ENCODE measurements around the gene FMN2. TPM values are rescaled to one million over a fixed set of nuclear protein-coding genes. Genes with fewer than 3 reads are reported as not detected.

FMN2 gene
- total and polyA plus RNA-seq, 2 donors (not counting 1 experiment from before 2014, with no cell fraction given), result 8.0 to 13.7 TPM

- Histone ChIP-seq H3K79me2 (ENCODE audit: control insufficient read depth, insufficient read depth, low read length) (no peaks in the 10 kb centered on the region), H3K36me3 (ENCODE audit: control insufficient read depth, insufficient read depth, low read length) (no peaks in the 10 kb centered on the region), H3K27me3 (ENCODE audit: control insufficient read depth, insufficient read depth, low read length) (no peaks in the 10 kb centered on the region), H3K4me2 (ENCODE audit: extremely low read depth, insufficient read depth, low read length) (no peak overlapping the region), H3K27ac (ENCODE audit: insufficient read depth, low read length) (no peak overlapping the region), H4K20me1 (ENCODE audit: control insufficient read depth, extremely low read depth, insufficient read depth, low read length) (no peaks in the 10 kb centered on the region), H3K4me3 (replicated peaks in 1 of 4; ENCODE audit: control extremely low read depth in 1 of 4, insufficient read depth in 1 of 4, low read depth in 3 of 4, low read length in 4 of 4) (no peak overlapping the region), H3K9me3 (ENCODE audit: control insufficient read depth, insufficient read depth, low read depth, low read length) (no peaks in the 10 kb centered on the region), H2AFZ (ENCODE audit: low read length) (no peak overlapping the region), H3K4me1 (ENCODE audit: control insufficient read depth, extremely low read depth, insufficient read depth, low read length) (no peaks in the 10 kb centered on the region), H3K9ac (ENCODE audit: insufficient read depth, low read length) (no peak overlapping the region)
- TF ChIP-seq CTCF (conservative IDR thresholded peaks at IDR 0.05 in 1 of 2, IDR thresholded peaks at IDR 0.05 in 1 of 2; ENCODE audit: low read depth in 1 of 2, low read length in 2 of 2), result no peak
- TF ChIP-seq EZH2 (IDR thresholded peaks at IDR 0.05; ENCODE audit: low read length, missing control alignments), result no peak
- DNase-seq (ENCODE audit: low read depth in 2 of 2), result no peak
Measured at GRCh38 chr1:240073097-240073496, 18.6 kb upstream of the FMN2 start.

GRCh38 chr1:240074422-240074821 lies 17.3 kb upstream of the FMN2 start:
- Histone ChIP-seq H2AFZ (ENCODE audit: low read length) (no peak overlapping the region), H3K4me1 (ENCODE audit: control insufficient read depth, extremely low read depth, insufficient read depth, low read length) (no peaks in the 10 kb centered on the region), H3K27ac (ENCODE audit: insufficient read depth, low read length) (no peak overlapping the region), H3K9ac (ENCODE audit: insufficient read depth, low read length) (no peak overlapping the region), H3K79me2 (ENCODE audit: control insufficient read depth, insufficient read depth, low read length) (no peaks in the 10 kb centered on the region), H3K27me3 (ENCODE audit: control insufficient read depth, insufficient read depth, low read length) (no peaks in the 10 kb centered on the region), H3K4me2 (ENCODE audit: extremely low read depth, insufficient read depth, low read length) (no peak overlapping the region), H3K4me3 (replicated peaks in 1 of 4; ENCODE audit: control extremely low read depth in 1 of 4, insufficient read depth in 1 of 4, low read depth in 3 of 4, low read length in 4 of 4) (no peak overlapping the region), H3K9me3 (ENCODE audit: control insufficient read depth, insufficient read depth, low read depth, low read length) (no peaks in the 10 kb centered on the region), H3K36me3 (ENCODE audit: control insufficient read depth, insufficient read depth, low read length) (no peaks in the 10 kb centered on the region), H4K20me1 (ENCODE audit: control insufficient read depth, extremely low read depth, insufficient read depth, low read length) (no peaks in the 10 kb centered on the region)
- DNase-seq (ENCODE audit: low read depth in 2 of 2), result no peak
- TF ChIP-seq CTCF (conservative IDR thresholded peaks at IDR 0.05 in 1 of 2, IDR thresholded peaks at IDR 0.05 in 1 of 2; ENCODE audit: low read depth in 1 of 2, low read length in 2 of 2), result no peak
- no peak for TF ChIP-seq EZH2 (IDR thresholded peaks at IDR 0.05; ENCODE audit: low read length, missing control alignments)

GRCh38 chr1:240074908-240075307 lies 16.8 kb upstream of the FMN2 start:
- Histone ChIP-seq H3K9me3 (ENCODE audit: control insufficient read depth, insufficient read depth, low read depth, low read length) (no peaks in the 10 kb centered on the region), H3K36me3 (ENCODE audit: control insufficient read depth, insufficient read depth, low read length) (no peaks in the 10 kb centered on the region), H3K79me2 (ENCODE audit: control insufficient read depth, insufficient read depth, low read length) (no peaks in the 10 kb centered on the region), H3K9ac (ENCODE audit: insufficient read depth, low read length) (no peak overlapping the region), H3K4me1 (ENCODE audit: control insufficient read depth, extremely low read depth, insufficient read depth, low read length) (no peaks in the 10 kb centered on the region), H3K27ac (ENCODE audit: insufficient read depth, low read length) (no peak overlapping the region), H4K20me1 (ENCODE audit: control insufficient read depth, extremely low read depth, insufficient read depth, low read length) (no peaks in the 10 kb centered on the region), H3K4me2 (ENCODE audit: extremely low read depth, insufficient read depth, low read length) (no peak overlapping the region), H2AFZ (ENCODE audit: low read length) (no peak overlapping the region), H3K27me3 (ENCODE audit: control insufficient read depth, insufficient read depth, low read length) (no peaks in the 10 kb centered on the region), H3K4me3 (replicated peaks in 1 of 4; ENCODE audit: control extremely low read depth in 1 of 4, insufficient read depth in 1 of 4, low read depth in 3 of 4, low read length in 4 of 4) (no peak overlapping the region)
- TF ChIP-seq EZH2 (IDR thresholded peaks at IDR 0.05; ENCODE audit: low read length, missing control alignments) (no peak), CTCF (conservative IDR thresholded peaks at IDR 0.05 in 1 of 2, IDR thresholded peaks at IDR 0.05 in 1 of 2; ENCODE audit: low read depth in 1 of 2, low read length in 2 of 2) (no peak)
- DNase-seq (ENCODE audit: low read depth in 2 of 2), result no peak
